ENCODE measurements around the gene LSAMP. TPM values are rescaled to one million over a fixed set of nuclear protein-coding genes. Genes with fewer than 3 reads are reported as not detected.

The LSAMP gene
- total and polyA plus RNA-seq, 2 donors (not counting 1 experiment from before 2014, with no cell fraction given): not detected

DNA sequence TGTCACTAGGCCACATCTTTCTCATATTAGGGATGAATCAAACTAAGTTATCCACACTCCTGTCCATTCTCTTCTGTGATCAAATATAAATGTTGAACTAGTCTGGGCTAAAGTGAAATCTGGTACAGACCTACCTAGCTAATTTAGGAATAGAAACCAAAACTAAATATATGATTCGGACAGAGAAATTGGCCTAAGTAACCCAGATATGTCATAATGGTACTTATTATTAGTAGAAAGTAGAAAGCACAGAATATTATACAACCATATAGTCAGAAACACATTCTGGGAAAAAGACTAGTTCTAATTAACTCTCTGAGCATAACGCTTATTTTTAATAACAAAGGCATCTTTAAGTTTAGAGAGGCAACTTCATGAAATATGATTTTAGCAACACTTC is 389.0 kb downstream of the LSAMP start:
- ATAC-seq (ENCODE audit: low read depth): no peak
- Histone ChIP-seq H3K27ac (ENCODE audit: low read length in 2 of 2) (no peak overlapping the region), H2AFZ (ENCODE audit: insufficient read depth, low read depth, low read length, poor library complexity, severe bottlenecking) (no peak overlapping the region), H3K4me2 (replicated peaks; ENCODE audit: low read depth, low read length, poor library complexity, severe bottlenecking) (no peak overlapping the region), H3K9ac (ENCODE audit: low read length) (no peak overlapping the region), H3K4me1 (ENCODE audit: control insufficient read depth in 2 of 2, insufficient read depth in 2 of 2, low read length in 2 of 2) (no peaks in the 10 kb centered on the region), H3K27me3 (replicated peaks in 1 of 4; ENCODE audit: control extremely low read depth in 1 of 4, control insufficient read depth in 3 of 4, insufficient read depth in 4 of 4, low read length in 3 of 4) (no peaks in the 10 kb centered on the region), H3K4me3 (ENCODE audit: control extremely low read depth in 1 of 5, extremely low read depth in 1 of 5, insufficient read depth in 1 of 5, low read depth in 2 of 5, low read length in 4 of 5) (no peak overlapping the region), H3K9me3 (ENCODE audit: control extremely low read depth in 1 of 3, control insufficient read depth in 2 of 3, insufficient read depth in 1 of 3, low read length in 2 of 3) (no peaks in the 10 kb centered on the region), H3K79me2 (ENCODE audit: control insufficient read depth, insufficient read depth, low read length) (no peaks in the 10 kb centered on the region), H4K20me1 (ENCODE audit: control insufficient read depth, insufficient read depth, low read length, poor library complexity, severe bottlenecking) (no peaks in the 10 kb centered on the region), H3K36me3 (replicated peaks in 1 of 2; ENCODE audit: control extremely low read depth in 1 of 2, control insufficient read depth in 1 of 2, extremely low read depth in 1 of 2, insufficient read depth in 2 of 2, low read length in 1 of 2) (no peaks in the 10 kb centered on the region)
- Mint-ChIP-seq H3K9me3 (ENCODE audit: insufficient read depth) (no peaks in the 10 kb centered on the region), H3K27me3 (no peaks in the 10 kb centered on the region), H3K4me3 (peak overlapping the region; percentile 15), H3K27ac (no peak overlapping the region), H3K4me1 (peaks cover 10% of the 10 kb centered on the region)
- TF ChIP-seq, protein P1, sequence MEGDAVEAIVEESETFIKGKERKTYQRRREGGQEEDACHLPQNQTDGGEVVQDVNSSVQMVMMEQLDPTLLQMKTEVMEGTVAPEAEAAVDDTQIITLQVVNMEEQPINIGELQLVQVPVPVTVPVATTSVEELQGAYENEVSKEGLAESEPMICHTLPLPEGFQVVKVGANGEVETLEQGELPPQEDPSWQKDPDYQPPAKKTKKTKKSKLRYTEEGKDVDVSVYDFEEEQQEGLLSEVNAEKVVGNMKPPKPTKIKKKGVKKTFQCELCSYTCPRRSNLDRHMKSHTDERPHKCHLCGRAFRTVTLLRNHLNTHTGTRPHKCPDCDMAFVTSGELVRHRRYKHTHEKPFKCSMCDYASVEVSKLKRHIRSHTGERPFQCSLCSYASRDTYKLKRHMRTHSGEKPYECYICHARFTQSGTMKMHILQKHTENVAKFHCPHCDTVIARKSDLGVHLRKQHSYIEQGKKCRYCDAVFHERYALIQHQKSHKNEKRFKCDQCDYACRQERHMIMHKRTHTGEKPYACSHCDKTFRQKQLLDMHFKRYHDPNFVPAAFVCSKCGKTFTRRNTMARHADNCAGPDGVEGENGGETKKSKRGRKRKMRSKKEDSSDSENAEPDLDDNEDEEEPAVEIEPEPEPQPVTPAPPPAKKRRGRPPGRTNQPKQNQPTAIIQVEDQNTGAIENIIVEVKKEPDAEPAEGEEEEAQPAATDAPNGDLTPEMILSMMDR (IDR thresholded peaks at IDR 0.05): no peak
- TF ChIP-seq EZH2 (IDR thresholded peaks at IDR 0.05; ENCODE audit: borderline replicate concordance, insufficient read depth, low read depth, low read length, poor library complexity, severe bottlenecking): no peak
- WGBS (ENCODE audit: insufficient coverage): no CpG with 5 or more reads among the region's 2 CpGs
- intact Hi-C loops (cut with micrococcal nuclease): no loop called here
- CTCF ChIA-PET: no interaction called here
- POLR2A ChIA-PET: no interaction called here
- DNase-seq: no peak

DNA sequence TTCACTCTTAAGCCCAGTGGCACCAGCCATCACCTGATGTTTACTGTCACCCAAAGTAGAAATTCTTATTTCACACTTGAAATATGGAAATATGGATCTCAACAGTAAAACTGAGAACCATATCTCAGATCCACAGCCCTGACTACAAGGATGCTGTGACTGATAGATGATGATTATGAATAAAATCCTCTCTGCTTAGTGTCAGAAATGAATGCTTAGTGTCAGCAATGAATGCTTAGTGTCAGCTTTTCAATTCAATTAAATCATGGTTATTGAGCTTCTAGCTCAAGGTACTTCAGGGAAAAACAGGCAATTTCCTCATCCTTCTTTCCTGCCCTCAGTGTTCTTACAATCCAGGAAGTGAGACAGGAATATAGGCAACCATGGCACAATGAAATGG is 392.3 kb downstream of the LSAMP start:
- no peak overlapping the region for H3K4me3 ChIP-seq (ENCODE audit: control extremely low read depth in 1 of 5, extremely low read depth in 1 of 5, insufficient read depth in 1 of 5, low read depth in 2 of 5, low read length in 4 of 5)
- POLR2A ChIA-PET: no interaction called here
- H3K9ac ChIP-seq (ENCODE audit: low read length): no peak overlapping the region
- no peaks in the 10 kb centered on the region for H3K4me1 ChIP-seq (ENCODE audit: control insufficient read depth in 2 of 2, insufficient read depth in 2 of 2, low read length in 2 of 2)
- H3K27ac Mint-ChIP-seq: no peak overlapping the region
- H3K4me3 Mint-ChIP-seq: no peak overlapping the region
- no peak overlapping the region for H3K4me2 ChIP-seq (replicated peaks; ENCODE audit: low read depth, low read length, poor library complexity, severe bottlenecking)
- H3K27me3 Mint-ChIP-seq: no peaks in the 10 kb centered on the region
- CTCF ChIA-PET: no interaction called here
- no peaks in the 10 kb centered on the region for H4K20me1 ChIP-seq (ENCODE audit: control insufficient read depth, insufficient read depth, low read length, poor library complexity, severe bottlenecking)
- H2AFZ ChIP-seq (ENCODE audit: insufficient read depth, low read depth, low read length, poor library complexity, severe bottlenecking): no peak overlapping the region
- no peaks in the 10 kb centered on the region for H3K9me3 ChIP-seq (ENCODE audit: control extremely low read depth in 1 of 3, control insufficient read depth in 2 of 3, insufficient read depth in 1 of 3, low read length in 2 of 3)
- ATAC-seq (ENCODE audit: low read depth) (no peak), DNase-seq (no peak)
- H3K79me2 ChIP-seq (ENCODE audit: control insufficient read depth, insufficient read depth, low read length): no peaks in the 10 kb centered on the region
- no peaks in the 10 kb centered on the region for H3K9me3 Mint-ChIP-seq (ENCODE audit: insufficient read depth)
- H3K4me1 Mint-ChIP-seq: peaks cover 16% of the 10 kb centered on the region
- H3K36me3 ChIP-seq (replicated peaks in 1 of 2; ENCODE audit: control extremely low read depth in 1 of 2, control insufficient read depth in 1 of 2, extremely low read depth in 1 of 2, insufficient read depth in 2 of 2, low read length in 1 of 2): no peaks in the 10 kb centered on the region
- no peak for TF ChIP-seq EZH2 (IDR thresholded peaks at IDR 0.05; ENCODE audit: borderline replicate concordance, insufficient read depth, low read depth, low read length, poor library complexity, severe bottlenecking)
- TF ChIP-seq, protein P1 (IDR thresholded peaks at IDR 0.05): no peak
- no peaks in the 10 kb centered on the region for H3K27me3 ChIP-seq (replicated peaks in 1 of 4; ENCODE audit: control extremely low read depth in 1 of 4, control insufficient read depth in 3 of 4, insufficient read depth in 4 of 4, low read length in 3 of 4)
- intact Hi-C loops (cut with micrococcal nuclease): no loop called here
- no peak overlapping the region for H3K27ac ChIP-seq (ENCODE audit: low read length in 2 of 2)
